HepG2 (cell line): Measurements from ENCODE around the gene EVL. TPM values are rescaled to one million over a fixed set of nuclear protein-coding genes. Genes with fewer than 3 reads are reported as not detected.

Experiments used
- ATAC-seq: fragments of 200-7000 bp; cut with Tn5 transposase; 3 replicates; pipeline ENCODE4 v1.9.1; 2020; ENCODE audit warnings: mild to moderate bottlenecking, moderate library complexity
- BruUV-seq: library from RNA; stranded (reverse); fragments of 400-500 nt; replicated peaks from 2 replicates; lab custom pipeline; 2021; lab: Mats Ljungman, UMichigan
- CTCF ChIA-PET: fragments of 300-600 bp; formaldehyde crosslinking; extraction: SDS; loops from one replicate; lab custom pipeline; 2021; ENCODE audit warnings: low total read pairs, inconsistent platforms, low intra/inter-chr PET ratio; lab: Yijun Ruan, JAX
- POLR2A ChIA-PET: fragments of 350-600 bp; sonication (Branson Sonifier 250); formaldehyde crosslinking; loops from one replicate; lab custom pipeline; 2020; ENCODE audit warnings: antibody characterized with exemption, inconsistent platforms; lab: Yijun Ruan, JAX
- DNase-seq: peaks from one replicate; pipeline ENCODE4 v3.0.0-alpha.2; 2015; ENCODE audit warnings: low spot score
- FAIRE-seq: peaks from 3 replicates; lab custom pipeline; 2011; peaks lifted over from hg19 to GRCh38; lab: Jason Lieb, UNC
- H2AFZ ChIP-seq: one replicate; pipeline ENCODE4 v1.6.1; 2011; ENCODE audit warnings: low read length, inconsistent platforms
- H3K27ac ChIP-seq: fragments of 300-600 bp; 3 replicates; pipeline ENCODE4 v1.8.0; 2011; ENCODE audit warnings: mixed run types, mild to moderate bottlenecking, mixed read lengths, low read length, inconsistent platforms; ENCODE audit not compliant: insufficient read depth; ENCODE audit errors: extremely low read length
- H3K27me3 ChIP-seq, 2 experiments: fragments of 200-600 bp in 1 of 2; 2 replicates in 1 of 2; 3 replicates in 1 of 2; pipeline versions ENCODE4 v1.6.0 to v1.8.0; 2011; ENCODE audit warnings: low read length in 2 of 2, mild to moderate bottlenecking in 2 of 2, moderate library complexity in 2 of 2, inconsistent platforms in 1 of 2; ENCODE audit not compliant: insufficient read depth in 2 of 2, control insufficient read depth in 1 of 2
- H3K36me3 ChIP-seq, 2 experiments: fragments of 200-600 bp in 1 of 2; replicated peaks in 1 of 2; 2 replicates in 1 of 2; 3 replicates in 1 of 2; pipeline versions ENCODE4 v1.5.1 to v1.8.0; 2011; ENCODE audit warnings: low read length in 2 of 2, inconsistent platforms in 1 of 2; ENCODE audit not compliant: insufficient read depth in 2 of 2, control insufficient read depth in 1 of 2
- H3K4me1 ChIP-seq: 2 replicates; pipeline ENCODE4 v1.5.1; 2012; ENCODE audit warnings: low read length, inconsistent platforms; ENCODE audit not compliant: insufficient read depth
- H3K4me2 ChIP-seq: 2 replicates; pipeline ENCODE4 v1.6.0; 2011; ENCODE audit warnings: low read depth, low read length, inconsistent platforms
- H3K4me3 ChIP-seq, 3 experiments: fragments of 200-600 bp in 1 of 3; sonication (generic), shearing (Covaris generic) in 1 of 3; replicated peaks in 1 of 3; 2 replicates each; pipeline ENCODE4 v1.5.1; 2011 to 2016; ENCODE audit warnings: low read length in 3 of 3, inconsistent platforms in 2 of 3, low read depth in 2 of 3, mild to moderate bottlenecking in 2 of 3, control low read depth in 1 of 3, mixed read lengths in 1 of 3; ENCODE audit not compliant: insufficient read depth in 1 of 3
- H3K79me2 ChIP-seq: one replicate; pipeline ENCODE4 v1.6.1; 2011; ENCODE audit warnings: low read length, inconsistent platforms; ENCODE audit not compliant: insufficient read depth
- H3K9ac ChIP-seq: 2 replicates; pipeline ENCODE4 v1.6.0; 2011; ENCODE audit warnings: mild to moderate bottlenecking, low read depth, low read length, inconsistent platforms; ENCODE audit not compliant: insufficient read depth
- H3K9me3 ChIP-seq: 2 replicates; pipeline ENCODE4 v1.5.1; 2012; ENCODE audit warnings: mild to moderate bottlenecking, low read length
- H4K20me1 ChIP-seq: 2 replicates; pipeline ENCODE4 v1.6.0; 2011; ENCODE audit warnings: inconsistent platforms, mild to moderate bottlenecking, low read length, moderate library complexity; ENCODE audit not compliant: insufficient read depth
- KDM1A ChIP-seq: IDR thresholded peaks from 2 replicates; pipeline ENCODE4 v1.6.1; 2016; ENCODE audit warnings: missing compliant biosample characterization
- RBM22 ChIP-seq: fragments of 200-400 bp; formaldehyde crosslinking; optimal IDR thresholded peaks from 2 replicates; pipeline ENCODE3; 2017; ENCODE audit warnings: mild to moderate bottlenecking, low read length, moderate library complexity
- REL ChIP-seq: sonication (generic); formaldehyde crosslinking; conservative IDR thresholded peaks from 2 replicates; pipeline ENCODE4 v1.8.0; 2022; ENCODE audit warnings: mild to moderate bottlenecking, missing genetic modification reagents, moderate library complexity
- SP1 ChIP-seq, 2 experiments: fragments of 450-650 bp in 1 of 2; sonication (generic) in 1 of 2; formaldehyde crosslinking in 1 of 2; IDR thresholded peaks; 2 replicates each; pipeline versions ENCODE4 v1.4.0 to v1.6.1; 2016 to 2020; ENCODE audit warnings: missing genetic modification reagents in 1 of 2
- SSRP1 ChIP-seq: IDR thresholded peaks from 2 replicates; pipeline ENCODE4 v1.6.1; 2016; ENCODE audit warnings: control low read depth
- ZBTB43 ChIP-seq: sonication (generic); formaldehyde crosslinking; conservative IDR thresholded peaks from 2 replicates; pipeline ENCODE4 v1.4.0; 2020; ENCODE audit warnings: missing genetic modification reagents
- ZKSCAN5 ChIP-seq: sonication (generic); formaldehyde crosslinking; IDR thresholded peaks from 2 replicates; pipeline ENCODE4 v1.5.1; 2020; ENCODE audit warnings: mild to moderate bottlenecking, missing genetic modification reagents
- ZNF180 ChIP-seq: sonication (generic); formaldehyde crosslinking; IDR thresholded peaks from 2 replicates; pipeline ENCODE4 v1.4.0; 2020; ENCODE audit warnings: low read depth, missing genetic modification reagents, borderline replicate concordance
- ZNF292 ChIP-seq: sonication (generic); formaldehyde crosslinking; IDR thresholded peaks from 2 replicates; pipeline ENCODE4 v1.8.1; 2022; ENCODE audit warnings: mild to moderate bottlenecking, low read depth, missing genetic modification reagents, borderline replicate concordance
- ZNF451 ChIP-seq: sonication (generic); formaldehyde crosslinking; IDR thresholded peaks from 2 replicates; pipeline ENCODE4 v1.5.0; 2020; ENCODE audit warnings: mild to moderate bottlenecking, missing genetic modification reagents
- WGBS: methylation state at CpG from one replicate; pipeline ENCODE4 v1.1.6; 2017; ENCODE audit warnings: low lambda C conversion rate; 5-methylcytosine and 5-hydroxymethylcytosine counted together
- in situ Hi-C: cut with HindIII; loops from 2 replicates; pipeline ENCODE4 v1.10.0; 2017; ENCODE audit warnings: low pct_unique_long_range_greater_than_20kb; ENCODE audit not compliant: extremely low pct_ligation_motif_present
- intact Hi-C: fragments of 100-400 bp; cut with micrococcal nuclease; formaldehyde crosslinking; loops from one replicate; pipeline ENCODE4 v1.10.0; 2022; ENCODE audit not compliant: unreplicated experiment
- polyA plus RNA-seq, 8 experiments: library from polyadenylated mRNA; depleted of rRNA in 3 of 8; stranded (reverse) in 7 of 8; unstranded in 1 of 8; fragments of >200 nt; fragmentation: Illumina TruSeq in 4 of 8; extraction: Trizol in 4 of 8; gene quantifications; 2 replicates each; pipeline versions ENCODE4 v1.2.1 to v1.2.3, GENCODE V29; 2011 to 2016; ENCODE audit warnings: low read depth in 4 of 8, missing spikeins in 1 of 8, mixed read lengths in 1 of 8; ENCODE audit not compliant: insufficient read depth in 1 of 8
- total RNA-seq, 5 experiments: library from RNA; depleted of rRNA; stranded (reverse); fragments of >200 nt; fragmentation: Illumina TruSeq; extraction: Trizol; gene quantifications; 2 replicates each; pipeline ENCODE4 v1.2.3, GENCODE V29; 2016; ENCODE audit warnings: low read depth in 1 of 5

EVL gene
- total and polyA plus RNA-seq, 2 of the 13 experiments (the other 11 are each of a cell fraction or from before 2014, with no cell fraction given) = 15.1 to 31.2 TPM

- no peak overlapping the region for H3K9ac ChIP-seq
- FAIRE-seq (no peak), DNase-seq (no peak), ATAC-seq (no peak)
- no peak overlapping the region for H2AFZ ChIP-seq
- ChIA-PET CTCF (no interaction called here), POLR2A (no interaction called here)
- no peak for TF ChIP-seq ZNF180 (CRISPR knock-in tag)
- no peak for TF ChIP-seq ZKSCAN5 (CRISPR knock-in tag)
- no peak for TF ChIP-seq REL (CRISPR knock-in tag)
- no peak for TF ChIP-seq SP1 (IDR thresholded peaks at IDR 0.05)
- no peak for TF ChIP-seq SP1 (CRISPR knock-in tag; IDR thresholded peaks at IDR 0.05)
- no peak for TF ChIP-seq RBM22
- TF ChIP-seq ZNF451 = no peak
- TF ChIP-seq KDM1A = no peak
- TF ChIP-seq ZNF292 = no peak
- H4K20me1 ChIP-seq = no peaks in the 10 kb centered on the region
- H3K9me3 ChIP-seq = no peaks in the 10 kb centered on the region
- no peak overlapping the region for H3K4me3 ChIP-seq
- H3K79me2 ChIP-seq = no peaks in the 10 kb centered on the region
- BruUV-seq = no TSS peak
- no peak overlapping the region for H3K27ac ChIP-seq
- no peaks in the 10 kb centered on the region for H3K36me3 ChIP-seq
- no peak overlapping the region for H3K4me2 ChIP-seq
- 93% methylated on average over 11 of the region's 11 CpGs for WGBS
- in situ Hi-C loops = no loop called here
- intact Hi-C loops = no loop called here
- H3K27me3 ChIP-seq = no peaks in the 10 kb centered on the region
- peaks cover 10% of the 10 kb centered on the region for H3K4me1 ChIP-seq
These were observed 5.1 kb downstream of the EVL start for GRCh38 chr14:100070310-100070709.

- no TSS peak for BruUV-seq
- DNase-seq (no peak), FAIRE-seq (no peak), ATAC-seq (no peak)
- in situ Hi-C loops = no loop called here
- H3K79me2 ChIP-seq = no peaks in the 10 kb centered on the region
- H3K36me3 ChIP-seq = no peaks in the 10 kb centered on the region
- H3K9ac ChIP-seq = no peak overlapping the region
- no peaks in the 10 kb centered on the region for H3K27me3 ChIP-seq
- no peak overlapping the region for H3K4me2 ChIP-seq
- no peaks in the 10 kb centered on the region for H4K20me1 ChIP-seq
- POLR2A ChIA-PET = no interaction called here
- intact Hi-C loops = no loop called here
- no peak overlapping the region for H2AFZ ChIP-seq
- H3K27ac ChIP-seq = no peak overlapping the region
- H3K4me1 ChIP-seq = peaks cover 10% of the 10 kb centered on the region
- TF ChIP-seq SSRP1 (no peak), ZBTB43 (CRISPR knock-in tag) (no peak)
- 93% methylated on average over 3 of the region's 3 CpGs for WGBS
- H3K4me3 ChIP-seq = no peak overlapping the region
- CTCF ChIA-PET = no interaction called here
- H3K9me3 ChIP-seq = no peaks in the 10 kb centered on the region
These were observed 6.3 kb downstream of the EVL start for GRCh38 chr14:100071545-100071944.
